Tibial artery (tissue), 4 donors: ENCODE data around the gene SSNA1.

ENCODE experiments used
- DNase-seq, 2 donors: peaks; one replicate each; pipeline ENCODE4 v3.0.0-alpha.2; 2019
- H3K27ac ChIP-seq, 2 donors: fragments of 200-600 bp; sonication (generic) in 1 of 2; 1 replicate in 1 of 2; 2 replicates in 1 of 2; pipeline ENCODE4 v1.5.1; 2018 to 2019; ENCODE audit warnings: mild to moderate bottlenecking in 1 of 2
- H3K27me3 ChIP-seq, 2 donors: fragments of 200-600 bp; sonication (generic) in 1 of 2; one replicate each; pipeline versions ENCODE4 v1.5.1 to v1.6.0; 2016 to 2019
- H3K36me3 ChIP-seq, 3 donors: fragments of 200-600 bp; sonication (generic) in 2 of 3; one replicate each; pipeline ENCODE4 v1.5.1; 2016 to 2019; ENCODE audit warnings: mild to moderate bottlenecking in 2 of 3
- H3K4me1 ChIP-seq, 4 donors: fragments of 200-600 bp; sonication (generic) in 2 of 4; 1 replicate in 3 of 4; 2 replicates in 1 of 4; pipeline ENCODE4 v1.5.1; 2016 to 2019
- H3K4me3 ChIP-seq, 2 donors: fragments of 200-600 bp; sonication (generic) in 1 of 2; 1 replicate in 1 of 2; 2 replicates in 1 of 2; pipeline ENCODE4 v1.5.1; 2018 to 2019; ENCODE audit warnings: mild to moderate bottlenecking in 2 of 2
- H3K9me3 ChIP-seq, 3 donors: fragments of 200-600 bp; sonication (generic) in 1 of 3; one replicate each; pipeline ENCODE4 v1.5.1; 2016 to 2019
- CTCF ChIP-seq, 2 experiments: fragments of 200-600 bp in 1 of 2; fragments of 450-650 bp in 1 of 2; IDR thresholded peaks; one replicate each; pipeline ENCODE4 v1.5.1; 2017 to 2019; ENCODE audit warnings: antibody characterized with exemption in 2 of 2, mild to moderate bottlenecking in 1 of 2, moderate library complexity in 1 of 2
- intact Hi-C: fragments of 100-400 bp; cut with DNase I; formaldehyde crosslinking; loops from one replicate; pipeline ENCODE4 v1.15.0; 2023; ENCODE audit warnings: low total_unique reads

Gene SSNA1

GRCh38 chr9:137191245-137191644 lies 2.8 kb downstream of the SSNA1 start:
- Histone ChIP-seq H3K9me3 (no peaks in the 10 kb centered on the region), H3K4me3 (no peak overlapping the region), H3K27ac (no peak overlapping the region), H3K4me1 (peaks cover 16 to 63% (median 34%) of the 10 kb centered on the region in 4 donors), H3K36me3 (peaks cover 6 to 36% (median 23%) of the 10 kb centered on the region in 3 donors), H3K27me3 (no peaks in the 10 kb centered on the region)
- intact Hi-C loops: no loop called here
- DNase-seq: no peak
- TF ChIP-seq CTCF (IDR thresholded peaks at IDR 0.05): no peak

- Histone ChIP-seq H3K36me3 (peaks cover 6 to 29% (median 21%) of the 10 kb centered on the region in 3 donors), H3K9me3 (no peaks in the 10 kb centered on the region), H3K4me3 (no peak overlapping the region), H3K27ac (no peak overlapping the region), H3K27me3 (no peaks in the 10 kb centered on the region), H3K4me1 (peaks cover 16 to 57% (median 28%) of the 10 kb centered on the region in 4 donors)
- intact Hi-C loops: no loop called here
- DNase-seq: no peak
- TF ChIP-seq CTCF (IDR thresholded peaks at IDR 0.05): no peak
These were observed 3.4 kb downstream of the SSNA1 start for GRCh38 chr9:137191691-137192447.

GRCh38 chr9:137192448-137192780 lies 3.9 kb downstream of the SSNA1 start:
- H3K27ac ChIP-seq: no peak overlapping the region

GRCh38 chr9:137192859-137193258 lies 4.4 kb downstream of the SSNA1 start:
- peaks cover 8 to 56% (median 22%) of the 10 kb centered on the region in 4 donors for H3K4me1 ChIP-seq
- H3K36me3 ChIP-seq: peaks cover 6 to 29% (median 21%) of the 10 kb centered on the region in 3 donors
- intact Hi-C loops: no loop called here
- no peak for DNase-seq
- TF ChIP-seq CTCF (IDR thresholded peaks at IDR 0.05): no peak
- no peak overlapping the region for H3K27ac ChIP-seq
- no peaks in the 10 kb centered on the region for H3K9me3 ChIP-seq
- no peaks in the 10 kb centered on the region for H3K27me3 ChIP-seq
- H3K4me3 ChIP-seq: no peak overlapping the region

More at GRCh38 chr9:137192448-137192780, 3.9 kb downstream of the SSNA1 start:
- TF ChIP-seq CTCF (IDR thresholded peaks at IDR 0.05): no peak
- DNase-seq: no peak
- Histone ChIP-seq H3K4me1 (peaks cover 12 to 56% (median 24%) of the 10 kb centered on the region in 4 donors), H3K4me3 (no peak overlapping the region), H3K9me3 (no peaks in the 10 kb centered on the region), H3K36me3 (peaks cover 6 to 29% (median 21%) of the 10 kb centered on the region in 3 donors), H3K27me3 (no peaks in the 10 kb centered on the region)
- intact Hi-C loops: no loop called here

- no peaks in the 10 kb centered on the region for H3K27me3 ChIP-seq
- TF ChIP-seq CTCF (IDR thresholded peaks at IDR 0.05): no peak
- peaks cover 6 to 29% (median 21%) of the 10 kb centered on the region in 3 donors for H3K36me3 ChIP-seq
- DNase-seq: no peak
- H3K27ac ChIP-seq: no peak overlapping the region
- intact Hi-C loops: no loop called here
- peaks cover 8 to 63% (median 29%) of the 10 kb centered on the region in 4 donors for H3K4me1 ChIP-seq
- H3K9me3 ChIP-seq: no peaks in the 10 kb centered on the region
- H3K4me3 ChIP-seq: no peak overlapping the region
These were observed 5.3 kb downstream of the SSNA1 start for GRCh38 chr9:137193771-137194170.
